ENCODE measurements around the gene OR8S1. TPM values are rescaled to one million over a fixed set of nuclear protein-coding genes. Genes with fewer than 3 reads are reported as not detected.
"Not testable (repeated sequence)": the region's sequence is repeated elsewhere in the genome, so short reads cannot be mapped to it uniquely, and the experiment has no call there.

Gene OR8S1
- total RNA-seq, 2 donors from 2014 or later: not detected

- H3K4me1 Mint-ChIP-seq: no peaks in the 10 kb centered on the region
- Histone ChIP-seq H3K27me3 (ENCODE audit: control insufficient read depth, insufficient read depth, low read length, poor library complexity, severe bottlenecking) (no peaks in the 10 kb centered on the region), H3K4me3 (ENCODE audit: low read length) (no peak overlapping the region), H3K9me3 (ENCODE audit: control insufficient read depth, low read length) (peaks cover 18% of the 10 kb centered on the region), H3K36me3 (ENCODE audit: control insufficient read depth, insufficient read depth, low read length) (no peaks in the 10 kb centered on the region), H3K27ac (ENCODE audit: low read depth, low read length) (no peak overlapping the region), H3K4me1 (ENCODE audit: control insufficient read depth, insufficient read depth, low read length) (no peaks in the 10 kb centered on the region), H3K9ac (ENCODE audit: extremely low read depth, low read length, poor library complexity, severe bottlenecking) (no peak overlapping the region)
- H3K27ac Mint-ChIP-seq: no peak overlapping the region
- H3K4me3 Mint-ChIP-seq: no peak overlapping the region
- 80% methylated on average over 1 of the region's 1 CpG; no CpG with 5 or more reads in 1 of the 2 experiments for WGBS, 2 experiments (ENCODE audit: insufficient coverage in 1 of 2, insufficient read length in 1 of 2)
- H3K9me3 Mint-ChIP-seq: peaks cover 61% of the 10 kb centered on the region
- H3K36me3 Mint-ChIP-seq (ENCODE audit: low read depth): no peaks in the 10 kb centered on the region
- TF ChIP-seq CTCF (conservative IDR thresholded peaks at IDR 0.05): no peak
- H3K27me3 Mint-ChIP-seq (ENCODE audit: insufficient read depth): no peaks in the 10 kb centered on the region
- no peak for DNase-seq
These were observed 10.7 kb upstream of the OR8S1 start for GRCh38 chr12:48514728-48515127.

- H3K36me3 ChIP-seq (ENCODE audit: control insufficient read depth, insufficient read depth, low read length); H3K4me3 Mint-ChIP-seq; H3K27ac Mint-ChIP-seq; H3K4me1 Mint-ChIP-seq; DNase-seq; H3K27ac ChIP-seq (ENCODE audit: low read depth, low read length); H3K27me3 Mint-ChIP-seq (ENCODE audit: insufficient read depth); H3K9me3 ChIP-seq (ENCODE audit: control insufficient read depth, low read length); H3K27me3 ChIP-seq (ENCODE audit: control insufficient read depth, insufficient read depth, low read length, poor library complexity, severe bottlenecking); H3K4me1 ChIP-seq (ENCODE audit: control insufficient read depth, insufficient read depth, low read length); H3K9ac ChIP-seq (ENCODE audit: extremely low read depth, low read length, poor library complexity, severe bottlenecking); H3K4me3 ChIP-seq (ENCODE audit: low read length); H3K36me3 Mint-ChIP-seq (ENCODE audit: low read depth): not testable (repeated sequence)
- H3K9me3 Mint-ChIP-seq: peaks cover 22% of the 10 kb centered on the region
- 87 to 96% methylated on average over 5 to 22 of the region's 24 CpGs for WGBS, 2 experiments (ENCODE audit: insufficient coverage in 1 of 2, insufficient read length in 1 of 2)
These were observed 5.1 kb upstream of the OR8S1 start for GRCh38 chr12:48520381-48520780.

GRCh38 chr12:48527891-48528670 lies 2.6 kb downstream of the OR8S1 start:
- no peaks in the 10 kb centered on the region for H3K36me3 Mint-ChIP-seq (ENCODE audit: low read depth)
- Histone ChIP-seq H3K9me3 (ENCODE audit: control insufficient read depth, low read length) (no peaks in the 10 kb centered on the region), H3K36me3 (ENCODE audit: control insufficient read depth, insufficient read depth, low read length) (no peaks in the 10 kb centered on the region), H3K27me3 (ENCODE audit: control insufficient read depth, insufficient read depth, low read length, poor library complexity, severe bottlenecking) (no peaks in the 10 kb centered on the region), H3K9ac (ENCODE audit: extremely low read depth, low read length, poor library complexity, severe bottlenecking) (no peak overlapping the region), H3K4me3 (ENCODE audit: low read length) (no peak overlapping the region), H3K27ac (ENCODE audit: low read depth, low read length) (no peak overlapping the region), H3K4me1 (ENCODE audit: control insufficient read depth, insufficient read depth, low read length) (no peaks in the 10 kb centered on the region)
- no peak overlapping the region for H3K27ac Mint-ChIP-seq
- H3K9me3 Mint-ChIP-seq: no peaks in the 10 kb centered on the region
- WGBS, 2 experiments (ENCODE audit: insufficient coverage in 1 of 2, insufficient read length in 1 of 2): 93 to 94% methylated on average over 35 to 44 of the region's 44 CpGs
- no peak overlapping the region for H3K4me3 Mint-ChIP-seq
- H3K27me3 Mint-ChIP-seq (ENCODE audit: insufficient read depth): no peaks in the 10 kb centered on the region
- no peaks in the 10 kb centered on the region for H3K4me1 Mint-ChIP-seq
- DNase-seq: no peak
- no peak for TF ChIP-seq CTCF (conservative IDR thresholded peaks at IDR 0.05)

- H3K27me3 Mint-ChIP-seq (ENCODE audit: insufficient read depth): no peaks in the 10 kb centered on the region
- no peak for DNase-seq
- H3K9me3 Mint-ChIP-seq: peaks cover 3% of the 10 kb centered on the region
- H3K36me3 Mint-ChIP-seq (ENCODE audit: low read depth): no peaks in the 10 kb centered on the region
- no peaks in the 10 kb centered on the region for H3K4me1 Mint-ChIP-seq
- no peak overlapping the region for H3K27ac Mint-ChIP-seq
- H3K27me3 ChIP-seq (ENCODE audit: control insufficient read depth, insufficient read depth, low read length, poor library complexity, severe bottlenecking): no peaks in the 10 kb centered on the region
- H3K27ac ChIP-seq (ENCODE audit: low read depth, low read length): no peak overlapping the region
- H3K4me3 Mint-ChIP-seq: no peak overlapping the region
- H3K4me1 ChIP-seq (ENCODE audit: control insufficient read depth, insufficient read depth, low read length): no peaks in the 10 kb centered on the region
- no peak overlapping the region for H3K9ac ChIP-seq (ENCODE audit: extremely low read depth, low read length, poor library complexity, severe bottlenecking)
- no peak overlapping the region for H3K4me3 ChIP-seq (ENCODE audit: low read length)
- no peaks in the 10 kb centered on the region for H3K9me3 ChIP-seq (ENCODE audit: control insufficient read depth, low read length)
- no peaks in the 10 kb centered on the region for H3K36me3 ChIP-seq (ENCODE audit: control insufficient read depth, insufficient read depth, low read length)
- TF ChIP-seq CTCF (conservative IDR thresholded peaks at IDR 0.05): no peak
These were observed 7.2 kb downstream of the OR8S1 start for GRCh38 chr12:48532601-48533000.
